G401 (cell line): ENCODE results near the gene DDOST. TPM values are rescaled to one million over a fixed set of nuclear protein-coding genes. Genes with fewer than 3 reads are reported as not detected.
A peak's percentile ranks its signal among the peaks of the same experiment; 100 is the strongest.

Experiments
- DNase-seq: peaks from one replicate; pipeline ENCODE4 v3.0.0-alpha.2; 2015; ENCODE audit warnings: low spot score
- in situ Hi-C: cut with HindIII; loops from 2 replicates; pipeline ENCODE4 v1.10.0; 2016; ENCODE audit warnings: low sequenced_read_pairs, mixed read lengths
- total RNA-seq: library from RNA; depleted of rRNA; stranded (reverse); fragments of >200 nt; shearing (Covaris generic); gene quantifications from 2 replicates; pipeline ENCODE4 v1.2.3, GENCODE V29; 2014; rRNA removed

The DDOST gene
- 389 and 401 TPM in 2 replicates for total RNA-seq

DNA sequence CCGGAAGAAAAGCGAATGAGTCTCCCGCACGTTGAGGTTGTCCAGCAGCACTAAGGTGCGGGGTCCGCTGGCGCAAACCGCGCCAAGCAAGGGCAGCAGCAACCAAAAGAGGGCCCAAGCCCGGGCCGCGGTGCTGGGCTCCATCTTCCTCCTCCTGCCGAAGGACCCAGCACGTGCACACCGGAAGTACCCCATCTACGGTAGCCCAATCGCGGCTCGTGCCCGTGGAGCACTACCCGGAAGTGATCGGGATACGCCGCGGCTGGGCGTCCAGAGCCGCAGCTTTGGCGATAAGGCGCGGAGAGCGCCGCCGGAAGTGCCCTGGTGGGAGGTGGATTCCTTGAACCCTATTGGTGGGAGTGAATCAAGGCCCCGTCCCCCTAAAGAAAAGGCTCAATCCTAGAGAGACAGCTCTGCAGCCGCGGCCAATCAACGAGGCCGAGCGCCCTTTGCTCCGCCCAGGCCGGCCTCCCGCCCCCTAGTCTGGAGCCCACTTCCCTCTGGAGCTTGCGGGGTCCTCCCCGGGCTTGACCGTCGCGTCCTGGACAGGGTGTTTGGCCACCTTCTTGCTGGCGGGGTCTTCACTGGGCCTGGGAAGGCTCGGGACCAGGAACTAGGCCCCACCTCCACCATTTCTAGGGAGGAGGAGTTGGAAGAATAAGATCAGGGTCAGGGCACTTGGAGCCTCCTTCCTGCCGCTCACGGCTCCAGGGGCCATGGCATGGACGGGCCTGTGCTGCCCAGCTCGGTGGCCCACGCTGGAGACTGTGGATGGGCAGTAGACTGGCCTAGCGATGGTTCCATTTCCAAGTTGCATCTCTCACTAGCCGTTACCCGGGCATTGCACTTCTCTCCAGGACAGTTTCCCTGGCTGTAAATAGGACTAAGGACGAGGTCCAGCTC is at the start of gene DDOST:
Gene DDOST, minus strand, starts transcription at position 163 of the 903 bp plus-strand sequence. Its CDS starts 19 bp downstream, at position 144.
- DNase-seq = peak; percentile 99
- in situ Hi-C loops = no loop called here

DNA sequence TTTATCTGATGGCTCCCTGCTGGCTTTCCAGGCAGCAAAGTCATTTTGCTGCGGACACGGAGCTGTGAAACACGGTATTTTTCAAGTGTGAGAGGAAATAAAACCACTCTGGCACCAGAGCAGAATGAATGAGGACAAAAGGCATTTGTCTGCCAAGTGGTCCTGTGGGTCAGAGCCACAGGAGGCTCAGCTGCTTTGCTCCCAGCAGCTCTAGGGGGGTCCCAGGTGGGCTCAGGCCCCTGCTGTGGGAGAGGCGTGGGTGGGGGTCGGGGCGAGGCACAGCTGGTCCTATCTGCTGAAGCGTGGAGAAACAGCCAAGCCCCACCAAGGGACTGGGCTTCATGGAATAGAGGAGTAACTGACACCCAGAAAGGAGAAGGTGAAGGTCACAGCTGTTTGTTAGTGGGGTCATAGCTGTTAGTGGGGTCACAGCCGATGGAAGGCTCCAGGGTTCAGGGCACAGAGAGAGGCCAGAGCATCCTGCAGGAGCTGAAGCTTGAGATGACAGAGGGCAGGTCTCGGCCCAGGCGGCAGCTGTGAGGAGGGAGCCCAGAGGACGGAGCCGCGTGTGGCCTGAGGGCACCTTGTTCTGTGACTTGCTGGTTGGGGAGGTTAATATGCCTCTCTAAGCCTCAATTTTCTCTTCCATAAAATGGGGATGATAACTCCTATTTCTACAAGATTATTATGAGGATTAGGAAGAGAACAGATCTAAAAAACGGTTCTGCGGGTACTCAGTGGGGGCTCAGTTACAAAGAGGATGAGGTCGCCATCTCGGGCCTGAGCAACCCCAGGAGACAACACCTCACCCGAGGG is 49.5 kb upstream of the DDOST start:
- in situ Hi-C loops = no loop called here
- no peak for DNase-seq

DNA sequence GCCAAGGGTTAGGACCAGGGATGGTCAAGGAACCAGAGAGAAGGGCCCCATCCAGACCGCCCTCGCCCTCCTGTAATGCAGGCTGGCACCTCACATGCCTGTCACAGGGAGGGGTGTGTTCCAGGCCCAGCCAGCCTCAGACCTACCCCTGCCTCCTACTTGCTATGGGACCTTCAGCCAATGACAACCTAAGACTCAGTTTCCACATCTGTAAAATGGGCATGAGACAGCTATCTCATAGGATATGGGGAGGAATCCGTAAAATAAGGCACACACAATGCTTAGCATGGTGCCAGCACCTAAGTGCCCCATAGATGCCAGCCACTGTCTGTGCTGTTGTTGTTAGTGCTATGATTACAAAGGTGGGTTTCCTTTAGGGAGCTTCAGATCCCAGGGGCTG is 48.7 kb upstream of the DDOST start:
- in situ Hi-C loops = no loop called here
- DNase-seq = no peak

DNA sequence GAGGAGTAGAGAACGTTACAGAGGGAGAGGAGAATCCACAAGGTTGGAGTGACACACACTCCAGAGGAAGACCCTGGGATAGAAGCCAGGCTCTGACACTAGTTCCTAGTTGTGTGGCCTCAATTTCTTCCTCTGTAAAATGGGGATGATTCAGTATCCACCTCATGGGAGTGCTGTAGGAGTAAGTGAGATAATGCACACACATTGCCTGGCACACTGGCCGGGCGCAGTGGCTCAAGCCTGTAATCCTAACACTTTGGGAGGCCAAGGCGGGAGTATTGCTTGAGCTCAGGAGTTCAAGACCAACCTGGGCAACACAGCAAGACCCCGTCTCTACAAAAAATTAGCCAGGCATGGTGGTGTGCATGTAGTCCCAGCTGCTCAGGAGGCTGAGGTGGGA is 47.7 kb upstream of the DDOST start:
- in situ Hi-C loops = no loop called here
- DNase-seq = no peak

DNA sequence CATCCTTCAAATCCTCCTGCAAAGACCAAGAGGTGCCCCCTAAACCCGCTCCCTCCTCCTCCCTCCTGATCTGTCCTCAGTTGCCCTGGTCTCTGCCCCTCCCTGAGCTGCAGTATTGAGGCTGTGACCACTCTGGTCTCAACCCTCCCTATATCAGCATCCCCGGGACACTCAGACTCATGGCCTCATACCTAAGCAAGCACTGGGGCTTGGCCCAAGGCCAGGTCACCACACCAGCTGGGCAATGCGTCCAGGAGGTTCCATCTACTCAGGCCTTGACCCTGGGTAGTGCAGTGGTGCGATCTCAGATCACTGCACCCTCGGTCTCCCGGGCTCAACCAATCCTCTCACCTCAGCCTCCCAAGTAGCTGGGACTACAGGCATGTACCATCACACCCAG is 46.9 kb upstream of the DDOST start:
- in situ Hi-C loops = no loop called here
- no peak for DNase-seq

DNA sequence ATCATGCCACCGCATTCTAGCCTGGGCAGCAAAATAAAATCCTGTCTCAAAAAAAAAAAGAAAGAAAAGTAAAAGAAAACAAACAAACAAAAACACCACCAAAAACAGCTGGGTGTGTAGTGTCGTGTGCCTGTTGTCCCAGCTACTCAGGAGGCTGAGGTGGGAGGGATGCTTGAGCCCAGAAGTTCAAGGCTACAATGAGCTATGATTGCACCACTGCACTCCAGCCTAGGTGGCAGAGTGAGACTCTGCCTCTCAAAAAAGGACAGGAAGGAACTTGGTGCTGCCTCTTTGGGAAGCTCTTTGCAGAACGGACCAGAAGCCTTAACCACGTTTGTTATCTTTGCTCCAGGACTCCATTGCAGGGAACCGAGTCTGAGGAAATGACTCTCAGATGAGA is 45.7 kb upstream of the DDOST start:
- DNase-seq = no peak
- in situ Hi-C loops = no loop called here

DNA sequence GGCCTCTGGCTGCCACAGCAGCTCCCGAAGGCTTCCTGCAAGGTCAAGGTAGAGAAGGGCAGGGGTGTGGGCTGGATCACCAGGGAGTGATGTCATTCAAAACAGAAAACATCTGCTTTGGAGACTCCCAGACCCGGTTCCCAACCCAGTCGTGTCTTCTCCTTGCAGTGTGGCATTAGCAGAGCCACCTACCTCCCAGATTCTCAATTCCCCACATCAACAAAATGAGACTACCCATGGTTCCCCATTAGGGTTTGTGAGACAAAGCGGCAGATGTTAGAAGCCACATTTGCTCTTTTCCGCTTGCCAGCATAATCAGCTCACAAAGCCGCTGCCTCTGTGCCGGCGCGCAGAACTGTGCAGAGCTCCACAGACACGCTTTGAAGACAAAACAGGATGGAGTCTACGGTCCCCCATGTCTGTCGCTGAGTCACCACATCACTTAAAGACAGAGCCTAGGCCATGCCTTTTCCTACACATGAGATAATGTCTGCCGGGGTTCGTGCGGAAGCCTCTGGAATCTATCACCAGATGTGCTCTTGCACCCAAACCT is 44.1 kb upstream of the DDOST start:
- in situ Hi-C loops = no loop called here
- DNase-seq = no peak

DNA sequence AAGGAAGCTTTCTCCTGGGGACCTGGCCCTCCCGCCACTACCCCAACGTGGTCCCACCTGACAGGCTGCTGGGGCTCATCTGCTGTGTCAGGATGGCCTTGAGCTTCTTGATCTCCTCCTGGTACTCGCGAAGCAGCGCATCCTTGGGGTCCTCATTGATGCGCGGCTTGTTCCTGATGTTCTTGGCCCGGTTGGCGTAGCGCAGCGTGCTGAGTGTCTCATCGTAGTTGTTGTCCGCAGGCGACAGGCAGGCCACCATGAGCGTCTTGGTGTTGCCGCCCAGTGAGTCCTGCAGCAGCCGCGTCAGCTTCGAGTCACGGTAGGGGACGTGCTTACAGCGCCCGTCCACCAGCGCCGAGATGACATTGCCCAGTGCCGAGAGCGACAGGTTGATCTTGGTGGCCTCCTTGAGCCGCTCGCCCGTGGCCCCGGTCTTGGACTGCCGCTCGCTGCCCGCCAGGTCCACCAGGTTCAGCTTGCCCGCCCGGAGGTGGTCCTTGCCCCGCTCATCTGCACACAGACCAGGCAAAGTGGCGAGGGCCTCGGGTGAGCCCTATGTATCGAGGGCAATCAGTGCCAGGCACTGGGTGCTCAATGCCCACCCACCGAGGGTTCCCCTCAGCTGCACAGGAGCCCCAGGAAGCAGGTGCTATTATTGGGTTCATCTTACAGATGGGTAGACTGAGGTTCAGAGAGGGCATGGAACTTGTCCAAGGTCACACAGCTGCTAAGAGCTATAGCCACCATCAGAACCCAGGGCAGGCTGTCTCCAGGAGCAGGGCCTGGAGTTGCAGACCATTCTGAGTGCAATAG is 43.4 kb upstream of the DDOST start:
- in situ Hi-C loops = no loop called here

DNA sequence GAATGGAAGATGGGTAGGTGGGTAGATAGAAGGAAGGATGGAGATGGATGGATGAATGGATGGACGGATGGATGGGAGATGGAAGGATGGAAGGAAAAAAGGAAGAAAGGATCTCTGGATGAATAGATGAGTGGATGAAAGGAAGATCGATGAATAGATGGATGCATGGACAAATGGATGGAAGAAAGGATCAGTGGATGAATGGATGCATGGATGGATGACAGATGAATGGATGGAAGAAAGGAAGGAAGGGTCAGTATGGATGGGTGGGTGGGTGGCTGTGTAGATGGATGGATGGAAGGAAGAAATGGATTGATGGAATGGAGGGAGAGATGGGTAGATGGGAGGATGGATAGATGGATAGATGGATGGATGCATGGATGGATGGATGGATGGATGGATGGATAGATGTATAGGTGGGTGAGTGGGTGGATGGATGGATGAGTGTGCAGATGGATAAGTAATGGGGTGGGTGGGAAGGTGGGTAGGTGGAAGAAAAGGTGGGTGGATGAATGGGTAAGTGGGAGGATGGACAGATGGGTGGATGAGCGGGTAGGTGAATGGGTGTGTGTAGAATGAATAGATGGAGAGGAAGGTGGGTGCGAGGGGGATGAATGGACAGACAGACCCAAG is 42.1 kb upstream of the DDOST start:
- in situ Hi-C loops = no loop called here
- DNase-seq = no peak

More for the DNA sequence above, 43.4 kb upstream of the DDOST start:
- no peak for DNase-seq

DNA sequence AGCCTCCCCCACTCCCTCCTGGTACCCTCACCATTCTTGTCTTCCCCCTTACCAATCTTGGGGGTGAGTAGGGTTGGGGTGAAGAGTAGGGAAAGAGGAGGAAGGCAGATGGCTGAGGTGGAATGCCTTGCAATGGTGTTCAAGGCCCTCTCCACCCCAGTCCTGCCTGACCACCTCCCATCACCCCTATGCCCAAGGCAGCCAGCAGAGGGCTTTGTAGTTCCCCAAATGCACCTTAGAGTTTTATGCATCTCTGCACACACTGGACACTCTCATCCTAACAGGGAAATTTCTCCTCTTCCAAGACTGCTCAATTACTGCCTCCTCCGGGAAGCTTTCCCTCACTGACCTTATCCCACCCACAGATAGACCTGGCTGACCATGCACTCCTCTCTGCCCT is 41.2 kb upstream of the DDOST start:
- in situ Hi-C loops = no loop called here

DNA sequence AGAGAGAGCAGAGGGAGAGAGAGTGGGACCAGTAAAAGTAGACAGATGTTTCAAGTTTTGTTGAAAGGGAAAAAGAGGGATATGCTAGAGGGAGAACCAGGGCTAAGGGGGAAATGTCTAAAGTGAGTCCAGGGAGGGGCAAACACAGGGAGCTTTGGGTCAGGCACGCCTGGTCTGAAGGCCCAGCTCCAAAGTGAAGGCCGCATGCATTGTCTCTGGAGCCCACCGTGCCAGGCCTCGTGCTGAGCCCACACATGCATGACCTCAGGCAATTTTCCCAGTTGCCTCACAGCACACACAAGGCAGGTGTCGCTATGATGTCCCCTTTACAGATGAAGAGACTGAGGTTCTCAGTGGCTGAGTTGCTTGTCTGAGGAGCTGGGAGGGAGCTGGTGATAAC is 40.7 kb upstream of the DDOST start:
- no peak for DNase-seq
- in situ Hi-C loops = no loop called here

More for the DNA sequence above, 41.2 kb upstream of the DDOST start:
- DNase-seq = peak; percentile 22

DNA sequence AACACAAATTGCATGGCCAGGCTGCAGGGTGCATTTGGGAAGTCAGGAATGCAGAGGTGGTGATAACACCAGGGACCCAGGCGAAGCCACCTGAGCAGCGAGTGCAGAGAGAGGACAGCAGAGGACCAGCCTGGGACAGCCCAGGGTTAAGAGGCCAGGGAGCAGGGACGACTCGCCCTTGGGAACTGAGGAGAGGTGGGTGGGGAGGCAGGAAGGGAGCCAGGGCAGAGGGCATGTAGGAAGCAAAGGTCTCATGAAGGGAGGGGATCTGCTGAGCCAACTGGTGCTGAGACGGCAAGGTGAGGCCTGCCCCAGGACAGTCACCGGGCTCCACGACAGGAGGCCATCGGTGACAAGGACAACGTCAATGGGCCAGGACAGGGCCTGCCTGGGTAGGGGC is 40.3 kb upstream of the DDOST start:
- in situ Hi-C loops = no loop called here
- no peak for DNase-seq

DNA sequence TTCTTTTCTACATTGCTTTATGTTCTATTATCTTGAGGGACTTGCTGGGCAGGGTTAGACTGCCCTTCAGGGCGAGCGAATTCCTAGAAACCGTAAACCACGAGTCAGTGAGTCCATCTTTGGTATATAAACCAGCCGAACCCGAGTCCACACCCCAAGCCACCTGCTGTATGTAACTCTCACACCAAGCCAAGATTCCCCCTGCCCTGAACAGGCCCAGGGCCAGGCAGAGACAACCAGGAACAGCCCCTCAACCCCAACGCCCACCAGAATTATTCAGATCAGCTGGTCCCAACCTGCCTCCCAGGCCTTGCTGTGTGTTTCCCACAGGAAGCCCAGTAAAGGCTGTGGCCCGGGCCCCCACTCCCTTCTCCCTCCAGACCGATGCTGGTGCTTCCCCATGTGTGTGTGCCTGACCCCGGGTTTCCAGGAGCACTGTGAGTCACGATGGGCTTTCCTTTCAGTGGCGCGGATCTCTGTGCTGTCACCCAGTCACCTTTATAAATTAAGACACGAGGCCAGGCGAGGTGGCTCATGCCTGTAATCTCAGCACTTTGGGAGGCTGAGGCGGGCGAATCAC is 39.6 kb upstream of the DDOST start:
- no peak for DNase-seq
- in situ Hi-C loops = no loop called here

DNA sequence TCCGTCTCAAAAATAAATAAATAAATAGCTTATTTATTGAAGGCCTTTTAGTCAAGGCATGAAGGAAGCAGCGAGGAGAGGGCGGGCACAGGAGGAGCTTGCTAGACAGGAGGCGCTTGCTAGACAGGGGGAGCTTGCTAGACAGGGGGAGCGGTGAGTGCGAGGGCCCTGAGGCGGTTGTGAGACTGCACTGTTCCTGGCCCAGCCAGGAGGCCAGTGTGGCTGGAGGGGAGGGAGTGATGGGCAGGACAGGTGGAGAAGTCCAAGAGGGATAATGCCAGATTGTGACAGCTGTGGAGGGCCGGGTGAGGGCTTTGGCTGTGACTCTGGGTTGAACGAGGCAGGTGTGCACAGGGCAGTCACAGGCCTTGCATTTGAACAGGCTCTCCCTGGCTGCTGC is 38.4 kb upstream of the DDOST start:
- in situ Hi-C loops = no loop called here

DNA sequence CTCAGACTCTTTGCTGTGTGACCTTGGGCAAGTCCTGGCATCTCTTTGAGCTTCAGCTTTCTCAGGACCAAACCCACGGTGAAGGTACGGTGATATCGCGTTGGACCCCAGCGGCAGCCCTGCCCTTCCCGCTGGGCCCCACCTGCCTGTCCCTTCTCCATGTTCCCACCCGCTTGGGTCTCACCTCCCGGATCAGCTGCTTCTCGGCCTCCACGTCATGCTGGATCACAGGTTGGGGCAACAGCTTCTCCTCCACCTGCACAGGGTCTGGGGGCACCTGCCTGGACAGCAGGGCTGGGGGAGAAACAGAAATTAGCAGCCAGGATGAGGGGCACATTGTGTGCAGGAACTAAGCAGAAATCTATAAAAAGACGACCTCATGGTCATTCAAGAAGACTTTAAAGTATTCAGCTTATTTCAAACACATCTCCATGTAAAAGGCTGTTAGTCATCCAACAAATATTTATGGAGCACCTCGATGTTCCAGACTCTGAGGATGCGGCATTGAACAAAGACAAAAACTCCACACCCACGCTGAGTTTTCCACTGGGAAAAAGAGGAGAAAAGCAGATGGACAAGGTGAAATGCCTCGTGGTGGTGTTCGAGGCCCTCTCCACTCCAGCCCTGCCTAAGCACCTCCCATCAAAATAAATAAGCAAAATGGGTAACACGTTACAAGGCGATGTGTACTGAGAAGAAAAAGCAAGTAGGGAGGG is 37.2 kb upstream of the DDOST start:
- in situ Hi-C loops = no loop called here
- no peak for DNase-seq

More for the DNA sequence above, 38.4 kb upstream of the DDOST start:
- no peak for DNase-seq

DNA sequence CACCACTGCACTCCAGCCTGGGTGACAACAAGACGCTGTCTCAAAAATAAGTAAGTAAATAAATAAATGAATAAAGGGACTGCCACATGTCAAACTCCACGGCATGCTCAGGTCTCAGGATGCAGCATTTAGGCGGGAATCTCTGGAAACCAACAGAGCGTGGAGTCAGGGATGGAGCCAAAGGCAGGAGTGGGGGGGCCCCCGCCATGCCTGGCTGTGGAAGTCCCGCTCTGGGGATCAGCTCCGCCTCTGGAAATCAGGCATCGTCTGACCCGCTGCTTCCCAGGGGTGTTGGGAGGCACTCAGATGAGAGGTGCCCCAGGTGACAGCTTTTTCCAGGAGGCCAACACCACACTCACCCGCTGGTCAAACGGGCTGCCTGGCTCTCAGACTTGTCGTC is 36.4 kb upstream of the DDOST start:
- in situ Hi-C loops = no loop called here
- DNase-seq = no peak

DNA sequence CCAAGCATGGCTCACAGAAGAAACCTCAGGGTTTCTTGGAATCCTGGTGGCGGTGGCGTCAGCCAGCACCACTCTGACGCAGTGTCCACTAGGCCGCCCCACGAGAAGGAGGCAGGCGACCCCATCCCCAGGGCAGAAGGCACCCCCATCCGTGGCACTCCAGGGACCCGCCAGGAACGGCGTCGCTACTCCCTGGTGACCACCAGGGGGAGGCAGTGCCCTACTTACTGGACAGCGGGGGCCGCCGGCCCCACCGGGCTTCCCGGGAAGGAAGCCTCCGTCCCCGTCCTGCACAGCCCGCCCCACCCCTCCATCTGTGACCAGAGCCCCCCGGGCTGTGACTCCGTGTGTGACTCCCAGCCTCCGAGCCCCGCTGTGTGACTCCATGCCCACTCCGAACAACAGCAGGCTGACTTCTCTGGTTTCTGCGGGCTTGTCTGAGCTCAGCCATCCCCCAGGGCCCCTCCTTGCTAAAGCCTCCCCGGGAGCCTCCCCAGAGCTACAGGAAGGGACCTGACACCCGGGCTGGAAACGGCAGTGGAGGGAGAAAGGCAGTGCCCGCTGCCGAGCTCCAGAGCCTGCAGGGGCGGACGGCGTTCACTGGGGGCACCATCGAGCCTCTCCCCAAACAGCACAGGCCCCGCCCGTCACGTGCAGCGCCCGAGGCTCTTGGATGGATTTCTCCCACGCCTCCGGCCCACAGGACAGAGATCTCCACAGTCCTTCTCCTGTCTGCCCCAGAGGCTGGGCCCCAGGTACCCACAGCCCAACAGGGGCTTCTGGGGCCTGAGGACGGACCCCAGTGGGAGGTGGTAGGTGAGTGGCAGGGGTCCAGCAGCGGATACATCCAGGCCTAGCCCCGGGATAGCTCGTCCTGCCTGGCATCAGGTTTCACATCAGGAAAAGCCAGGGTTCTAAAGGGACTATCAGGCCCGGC is 35.5 kb upstream of the DDOST start:
- peak; percentile 81 for DNase-seq
- in situ Hi-C loops = no loop called here
